ENCODE data around the gene CD9. TPM values are rescaled to one million over a fixed set of nuclear protein-coding genes. Genes with fewer than 3 reads are reported as not detected.
A peak's percentile ranks its signal among the peaks of the same experiment; 100 is the strongest.

Gene CD9
- total RNA-seq, 1 donor from 2014 or later, result 120 TPM

GRCh38 chr12:6274231-6275221, 74.3 kb downstream of the CD9 start:
- no peak for DNase-seq (ENCODE audit: extremely low spot score, unreplicated experiment)
- H3K27ac Mint-ChIP-seq, result peak overlapping the region; percentile 35
- H3K4me3 Mint-ChIP-seq, result no peak overlapping the region
- no peaks in the 10 kb centered on the region for H3K36me3 Mint-ChIP-seq
- peaks cover 18% of the 10 kb centered on the region for H3K4me1 Mint-ChIP-seq (ENCODE audit: unreplicated experiment)
- H3K9me3 Mint-ChIP-seq, result no peaks in the 10 kb centered on the region
- H3K27me3 Mint-ChIP-seq, result peaks cover 3% of the 10 kb centered on the region
- no peak for TF ChIP-seq CTCF (conservative IDR thresholded peaks at IDR 0.05)

- Mint-ChIP-seq H3K9me3 (no peaks in the 10 kb centered on the region), H3K4me1 (ENCODE audit: unreplicated experiment) (peaks cover 27% of the 10 kb centered on the region), H3K36me3 (no peaks in the 10 kb centered on the region), H3K4me3 (peak overlapping the region; percentile 69), H3K27ac (peak overlapping the region; percentile 100), H3K27me3 (peaks cover 15% of the 10 kb centered on the region)
- TF ChIP-seq CTCF (conservative IDR thresholded peaks at IDR 0.05), result no peak
- DNase-seq (ENCODE audit: extremely low spot score, unreplicated experiment), result no peak
These were observed 76.0 kb downstream of the CD9 start for GRCh38 chr12:6275928-6276887.

GRCh38 chr12:6276956-6277620, 76.9 kb downstream of the CD9 start:
- H3K9me3 Mint-ChIP-seq, result no peaks in the 10 kb centered on the region
- H3K36me3 Mint-ChIP-seq, result no peaks in the 10 kb centered on the region
- H3K4me1 Mint-ChIP-seq (ENCODE audit: unreplicated experiment), result peaks cover 30% of the 10 kb centered on the region
- peak overlapping the region; percentile 69 for H3K4me3 Mint-ChIP-seq
- peaks cover 15% of the 10 kb centered on the region for H3K27me3 Mint-ChIP-seq
- H3K27ac Mint-ChIP-seq, result peak overlapping the region; percentile 100
- peak; percentile 18 for TF ChIP-seq CTCF (conservative IDR thresholded peaks at IDR 0.05)
- no peak for DNase-seq (ENCODE audit: extremely low spot score, unreplicated experiment)

GRCh38 chr12:6277982-6278438, 77.8 kb downstream of the CD9 start:
- no peak for TF ChIP-seq CTCF (conservative IDR thresholded peaks at IDR 0.05)
- peaks cover 21% of the 10 kb centered on the region for H3K4me1 Mint-ChIP-seq (ENCODE audit: unreplicated experiment)
- peak overlapping the region; percentile 89 for H3K4me3 Mint-ChIP-seq
- no peak for DNase-seq (ENCODE audit: extremely low spot score, unreplicated experiment)
- H3K27me3 Mint-ChIP-seq, result peaks cover 15% of the 10 kb centered on the region
- H3K36me3 Mint-ChIP-seq, result no peaks in the 10 kb centered on the region
- H3K27ac Mint-ChIP-seq, result peak overlapping the region; percentile 100
- H3K9me3 Mint-ChIP-seq, result no peaks in the 10 kb centered on the region

Data from type B pancreatic cell (in vitro differentiated cells).